IMR-90 (cell line): ENCODE results near the gene EDN3. TPM values are rescaled to one million over a fixed set of nuclear protein-coding genes. Genes with fewer than 3 reads are reported as not detected.

Experiments used
- ATAC-seq: fragments of 200-7000 bp; cut with Tn5 transposase; 2 replicates; pipeline ENCODE4 v1.9.1; 2020; ENCODE audit warnings: low read depth, mild to moderate bottlenecking, moderate library complexity
- BruUV-seq: library from RNA; stranded (reverse); fragments of 400-500 nt; replicated peaks from 2 replicates; lab custom pipeline; 2021; lab: Mats Ljungman, UMichigan
- CTCF ChIA-PET: fragments of 300-600 bp; formaldehyde crosslinking; extraction: SDS; loops from one replicate; lab custom pipeline; 2021; ENCODE audit warnings: antibody characterized with exemption; lab: Yijun Ruan, JAX
- POLR2A ChIA-PET: fragments of 300-600 bp; sonication (Branson Sonifier 250); formaldehyde crosslinking; loops from one replicate; lab custom pipeline; 2022; ENCODE audit warnings: antibody characterized with exemption; ENCODE audit not compliant: unreplicated experiment; lab: Charles Lee
- DNase-seq: peaks from one replicate; pipeline ENCODE4 v3.0.0; 2013
- H2AFZ ChIP-seq: replicated peaks from 2 replicates; pipeline ENCODE3; 2013; ENCODE audit warnings: low read length, mild to moderate bottlenecking; ENCODE audit not compliant: poor library complexity
- H2AK5ac ChIP-seq: 2 replicates; pipeline ENCODE4 v1.6.1; 2013; ENCODE audit warnings: low read depth, low read length, inconsistent platforms
- H2AK9ac ChIP-seq: replicated peaks from 2 replicates; pipeline ENCODE3; 2013; ENCODE audit warnings: mild to moderate bottlenecking, low read depth, low read length, moderate library complexity; ENCODE audit not compliant: poor library complexity
- H2BK120ac ChIP-seq: 2 replicates; pipeline ENCODE4 v1.6.1; 2013; ENCODE audit warnings: low read depth, low read length, inconsistent platforms
- H2BK15ac ChIP-seq: 3 replicates; pipeline ENCODE4 v1.6.1; 2013; ENCODE audit warnings: low read depth, low read length, inconsistent platforms
- H2BK20ac ChIP-seq: 2 replicates; pipeline ENCODE4 v1.6.1; 2013; ENCODE audit warnings: low read depth, mild to moderate bottlenecking, inconsistent platforms, low read length, moderate library complexity
- H2BK5ac ChIP-seq: 2 replicates; pipeline ENCODE4 v1.6.1; 2013; ENCODE audit warnings: mild to moderate bottlenecking, low read depth, low read length, inconsistent platforms; ENCODE audit not compliant: poor library complexity, severe bottlenecking
- H3K14ac ChIP-seq: replicated peaks from 2 replicates; pipeline ENCODE4 v1.6.1; 2013; ENCODE audit warnings: low read depth, low read length, inconsistent platforms
- H3K18ac ChIP-seq: 2 replicates; pipeline ENCODE4 v1.6.1; 2013; ENCODE audit warnings: low read depth, low read length, control low read depth
- H3K23ac ChIP-seq: 2 replicates; pipeline ENCODE4 v1.6.1; 2013; ENCODE audit warnings: low read depth, low read length, inconsistent platforms
- H3K27ac ChIP-seq: 2 replicates; pipeline ENCODE4 v1.5.1; 2013; ENCODE audit warnings: mild to moderate bottlenecking, control low read depth, low read length; ENCODE audit not compliant: insufficient read depth
- H3K27me3 ChIP-seq: 2 replicates; pipeline ENCODE4 v1.6.1; 2013; ENCODE audit warnings: low read length; ENCODE audit not compliant: control insufficient read depth, insufficient read depth
- H3K36me3 ChIP-seq: 2 replicates; pipeline ENCODE4 v1.6.1; 2013; ENCODE audit warnings: low read length, mixed read lengths; ENCODE audit not compliant: control insufficient read depth, insufficient read depth
- H3K4ac ChIP-seq: 2 replicates; pipeline ENCODE4 v1.6.1; 2013; ENCODE audit warnings: low read depth, low read length, inconsistent platforms
- H3K4me1 ChIP-seq: 2 replicates; pipeline ENCODE4 v1.6.1; 2013; ENCODE audit warnings: low read length, mixed read lengths; ENCODE audit not compliant: control insufficient read depth, insufficient read depth
- H3K4me2 ChIP-seq: 2 replicates; pipeline ENCODE4 v1.6.1; 2013; ENCODE audit warnings: low read depth, mild to moderate bottlenecking, control low read depth, low read length, moderate library complexity
- H3K4me3 ChIP-seq: 2 replicates; pipeline ENCODE4 v1.5.1; 2013; ENCODE audit warnings: low read depth, mild to moderate bottlenecking, control low read depth, low read length, moderate library complexity; ENCODE audit not compliant: insufficient read depth
- H3K56ac ChIP-seq: 2 replicates; pipeline ENCODE4 v1.6.1; 2013; ENCODE audit warnings: low read length, inconsistent platforms; ENCODE audit not compliant: insufficient read depth; ENCODE audit errors: extremely low read depth
- H3K79me1 ChIP-seq, 2 experiments: 2 replicates each; pipeline ENCODE4 v1.6.1; 2013; ENCODE audit warnings: low read length in 2 of 2, inconsistent platforms in 1 of 2, low read depth in 1 of 2
- H3K9ac ChIP-seq: 2 replicates; pipeline ENCODE4 v1.6.1; 2013; ENCODE audit warnings: low read depth, low read length, control low read depth
- H3K9me1 ChIP-seq: 2 replicates; pipeline ENCODE4 v1.6.1; 2013; ENCODE audit warnings: low read length, inconsistent platforms; ENCODE audit not compliant: insufficient read depth
- H3K9me3 ChIP-seq: 2 replicates; pipeline ENCODE4 v1.6.1; 2013; ENCODE audit warnings: low read length; ENCODE audit not compliant: control insufficient read depth, insufficient read depth
- H4K20me1 ChIP-seq: 2 replicates; pipeline ENCODE4 v1.6.1; 2013; ENCODE audit warnings: low read length, inconsistent platforms; ENCODE audit not compliant: insufficient read depth
- H4K5ac ChIP-seq: 2 replicates; pipeline ENCODE4 v1.6.1; 2013; ENCODE audit warnings: mild to moderate bottlenecking, low read depth, low read length, control low read depth
- H4K8ac ChIP-seq, 2 experiments: 2 replicates each; pipeline ENCODE4 v1.6.1; 2013; ENCODE audit warnings: low read depth in 2 of 2, low read length in 2 of 2, control low read depth in 1 of 2, inconsistent platforms in 1 of 2
- H4K91ac ChIP-seq: 2 replicates; pipeline ENCODE4 v1.6.1; 2013; ENCODE audit warnings: low read depth, low read length, inconsistent platforms; ENCODE audit not compliant: insufficient read depth
- CEBPB ChIP-seq: IDR thresholded peaks from 2 replicates; pipeline ENCODE4 v1.6.1; 2012; ENCODE audit warnings: low read depth, low read length, improper control_type of control experiment
- CHD1 ChIP-seq: IDR thresholded peaks from 2 replicates; pipeline ENCODE4 v1.6.1; 2012; ENCODE audit warnings: low read depth, low read length, improper control_type of control experiment
- ELK1 ChIP-seq: fragments of 150-350 bp; IDR thresholded peaks from 2 replicates; pipeline ENCODE4 v1.6.1; 2016; ENCODE audit warnings: low read depth, mild to moderate bottlenecking, low read length, moderate library complexity, borderline replicate concordance
- MAFK ChIP-seq: IDR thresholded peaks from 2 replicates; pipeline ENCODE4 v1.6.1; 2012; ENCODE audit warnings: low read depth, low read length, improper control_type of control experiment
- POLR2A ChIP-seq: IDR thresholded peaks from 2 replicates; pipeline ENCODE4 v1.6.1; 2012; ENCODE audit warnings: mild to moderate bottlenecking, low read depth, low read length
- RCOR1 ChIP-seq: IDR thresholded peaks from 2 replicates; pipeline ENCODE4 v1.6.1; 2012; ENCODE audit warnings: mild to moderate bottlenecking, low read length, improper control_type of control experiment; ENCODE audit not compliant: insufficient replicate concordance
- RFX5 ChIP-seq: IDR thresholded peaks from 2 replicates; pipeline ENCODE4 v1.8.0; 2012; ENCODE audit warnings: low read depth, mild to moderate bottlenecking, low read length, moderate library complexity
- WGBS, 2 experiments: methylation state at CpG; one replicate each; pipeline versions ENCODE4 v1.1.5 to v1.1.7; 2013; ENCODE audit warnings: missing lambda C conversion rate in 2 of 2; ENCODE audit not compliant: insufficient read length in 1 of 2; ENCODE audit errors: extremely low coverage in 2 of 2; 5-methylcytosine and 5-hydroxymethylcytosine counted together
- dilution Hi-C: fragments of 300-500 bp; cut with HindIII; formaldehyde crosslinking; loops from one replicate; pipeline ENCODE4 v1.14.3; 2018; ENCODE audit warnings: low sequenced_read_pairs; ENCODE audit not compliant: unreplicated experiment
- in situ Hi-C: fragments of 300-500 bp; cut with MboI; formaldehyde crosslinking; loops from 3 replicates; pipeline ENCODE4 v1.14.3; 2019; ENCODE audit warnings: low sequenced_read_pairs, inconsistent platforms, mixed read lengths
- intact Hi-C: fragments of 100-400 bp; cut with micrococcal nuclease; formaldehyde crosslinking; loops from 2 replicates; pipeline ENCODE4 v1.10.0; 2022
- polyA plus RNA-seq, 3 experiments: library from polyadenylated mRNA; depleted of rRNA; stranded (reverse); fragments of >200 nt; gene quantifications; 2 replicates each; pipeline ENCODE4 v1.2.3, GENCODE V29; 2012; ENCODE audit warnings: low replicate concordance in 1 of 3
- total RNA-seq: library from RNA; depleted of rRNA; stranded (reverse); fragments of >200 nt; gene quantifications from 2 replicates; pipeline ENCODE4 v1.2.3, GENCODE V29; 2012

EDN3 gene
- total and polyA plus RNA-seq, 2 of the 4 experiments (the other 2 are of a cell fraction), result not detected

GRCh38 chr20:59361411-59361810, 61.0 kb downstream of the EDN3 start:
- WGBS, 2 experiments, result no CpG with 5 or more reads among the region's 5 CpGs
- CTCF ChIA-PET, result no interaction called here
- intact Hi-C loops, result no loop called here

More at GRCh38 chr20:59361411-59361810, 61.0 kb downstream of the EDN3 start:
- no peaks in the 10 kb centered on the region for H3K27me3 ChIP-seq
- H3K4me2 ChIP-seq, result no peak overlapping the region
- H3K36me3 ChIP-seq, result no peaks in the 10 kb centered on the region
- H3K14ac ChIP-seq, result no peak overlapping the region
- peaks cover 9% of the 10 kb centered on the region; the same call in 1 of the 2 replicates for H3K9me3 ChIP-seq
- no peak overlapping the region for H4K5ac ChIP-seq
- no peak overlapping the region for H3K18ac ChIP-seq
- H3K79me1 ChIP-seq, result no peaks in the 10 kb centered on the region
- POLR2A ChIA-PET, result no interaction called here
- no peak overlapping the region for H2BK120ac ChIP-seq
- no peak overlapping the region for H2AK9ac ChIP-seq
- no peak overlapping the region for H3K4ac ChIP-seq
- DNase-seq (no peak), ATAC-seq (no peak)
- BruUV-seq, result no TSS peak
- H2AFZ ChIP-seq, result no peak overlapping the region
- no peak overlapping the region for H2BK15ac ChIP-seq
- H4K20me1 ChIP-seq, result no peaks in the 10 kb centered on the region
- H3K9me1 ChIP-seq, result no peaks in the 10 kb centered on the region
- no peak overlapping the region for H2BK5ac ChIP-seq
- no peak overlapping the region for H4K91ac ChIP-seq
- no peak overlapping the region for H3K56ac ChIP-seq
- no peak overlapping the region for H3K4me3 ChIP-seq
- in situ Hi-C loops, result no loop called here
- no peak overlapping the region for H4K8ac ChIP-seq
- H2AK5ac ChIP-seq, result no peak overlapping the region
- no peak overlapping the region for H3K23ac ChIP-seq
- no peak overlapping the region for H3K9ac ChIP-seq
- no peak overlapping the region for H3K27ac ChIP-seq
- dilution Hi-C loops, result no loop called here
- TF ChIP-seq RFX5 (no peak), POLR2A (no peak), RCOR1 (no peak), CHD1 (no peak), MAFK (no peak), ELK1 (no peak), CEBPB (no peak)
- H3K4me1 ChIP-seq, result no peaks in the 10 kb centered on the region
- H2BK20ac ChIP-seq, result no peak overlapping the region
